Glomerular visceral epithelial cell (primary cell): ENCODE measurements around the gene ME3.
"Not testable (repeated sequence)": the region's sequence is repeated elsewhere in the genome, so short reads cannot be mapped to it uniquely, and the experiment has no call there.

Experiments used
- DNase-seq: peaks from one replicate; pipeline ENCODE4 v3.0.0-alpha.2; 2016; ENCODE audit errors: extremely low spot score

The ME3 gene

GRCh38 chr11:86588566-86589090 is 83.8 kb downstream of the ME3 start:
- peak; percentile 55 for DNase-seq

- DNase-seq, result no peak
Observed at GRCh38 chr11:86587264-86588193, 84.9 kb downstream of the ME3 start.

- no peak for DNase-seq
Observed at GRCh38 chr11:86586307-86586706, 86.1 kb downstream of the ME3 start.

- DNase-seq, result no peak
Observed at GRCh38 chr11:86582898-86583297, 89.5 kb downstream of the ME3 start.

GRCh38 chr11:86580535-86580934 is 91.9 kb downstream of the ME3 start:
- no peak for DNase-seq

GRCh38 chr11:86579406-86579731 is 93.0 kb downstream of the ME3 start:
- no peak for DNase-seq

- DNase-seq, result no peak
Observed at GRCh38 chr11:86578727-86579405, 93.5 kb downstream of the ME3 start.

GRCh38 chr11:86577644-86578636 is 94.5 kb downstream of the ME3 start:
- peak; percentile 68 for DNase-seq

- DNase-seq, result no peak
Observed at GRCh38 chr11:86576946-86577624, 95.3 kb downstream of the ME3 start.

- DNase-seq, result no peak
Observed at GRCh38 chr11:86575927-86576326, 96.5 kb downstream of the ME3 start.

GRCh38 chr11:86575208-86575855 is 97.1 kb downstream of the ME3 start:
- peak; percentile 62 for DNase-seq

GRCh38 chr11:86574493-86575207 is 97.8 kb downstream of the ME3 start:
- DNase-seq, result peak; percentile 31

GRCh38 chr11:86571273-86571948 is 101.0 kb downstream of the ME3 start:
- DNase-seq, result peak; percentile 28

GRCh38 chr11:86570451-86570850 is 102.0 kb downstream of the ME3 start:
- no peak for DNase-seq

GRCh38 chr11:86570020-86570419 is 102.4 kb downstream of the ME3 start:
- peak; percentile 69 for DNase-seq

- DNase-seq, result no peak
Observed at GRCh38 chr11:86569109-86569508, 103.3 kb downstream of the ME3 start.

- no peak for DNase-seq
Observed at GRCh38 chr11:86565801-86566312, 106.6 kb downstream of the ME3 start.

- DNase-seq, result no peak
Observed at GRCh38 chr11:86565388-86565787, 107.0 kb downstream of the ME3 start.

GRCh38 chr11:86562842-86563241 is 109.6 kb downstream of the ME3 start:
- DNase-seq, result not testable (repeated sequence)
